Measurements from ENCODE around the gene TRERF1.

DNA sequence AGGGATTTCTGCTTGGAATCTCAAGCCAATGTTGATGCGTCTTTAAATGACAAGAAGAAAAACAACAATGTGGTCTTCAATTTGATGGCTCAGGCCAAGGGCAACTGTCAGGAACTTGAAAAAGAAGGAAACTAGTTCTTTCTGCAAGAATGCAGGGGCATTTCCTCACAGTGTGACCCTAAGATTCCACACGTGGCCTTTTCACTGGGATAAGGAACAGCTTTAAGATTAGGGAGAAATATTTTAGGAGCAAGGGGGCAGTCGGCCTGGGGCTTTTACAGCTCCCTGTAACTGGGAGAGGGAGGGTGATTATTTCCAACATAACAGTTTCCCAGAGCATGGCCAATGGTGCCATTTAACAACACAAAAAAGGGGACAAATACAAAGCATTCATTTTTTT is 194.7 kb downstream of the TRERF1 start:
- TF ChIP-seq, protein P1, sequence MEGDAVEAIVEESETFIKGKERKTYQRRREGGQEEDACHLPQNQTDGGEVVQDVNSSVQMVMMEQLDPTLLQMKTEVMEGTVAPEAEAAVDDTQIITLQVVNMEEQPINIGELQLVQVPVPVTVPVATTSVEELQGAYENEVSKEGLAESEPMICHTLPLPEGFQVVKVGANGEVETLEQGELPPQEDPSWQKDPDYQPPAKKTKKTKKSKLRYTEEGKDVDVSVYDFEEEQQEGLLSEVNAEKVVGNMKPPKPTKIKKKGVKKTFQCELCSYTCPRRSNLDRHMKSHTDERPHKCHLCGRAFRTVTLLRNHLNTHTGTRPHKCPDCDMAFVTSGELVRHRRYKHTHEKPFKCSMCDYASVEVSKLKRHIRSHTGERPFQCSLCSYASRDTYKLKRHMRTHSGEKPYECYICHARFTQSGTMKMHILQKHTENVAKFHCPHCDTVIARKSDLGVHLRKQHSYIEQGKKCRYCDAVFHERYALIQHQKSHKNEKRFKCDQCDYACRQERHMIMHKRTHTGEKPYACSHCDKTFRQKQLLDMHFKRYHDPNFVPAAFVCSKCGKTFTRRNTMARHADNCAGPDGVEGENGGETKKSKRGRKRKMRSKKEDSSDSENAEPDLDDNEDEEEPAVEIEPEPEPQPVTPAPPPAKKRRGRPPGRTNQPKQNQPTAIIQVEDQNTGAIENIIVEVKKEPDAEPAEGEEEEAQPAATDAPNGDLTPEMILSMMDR (conservative IDR thresholded peaks at IDR 0.05; ENCODE audit: low read depth, low read length): no peak
- TF ChIP-seq POLR2A (IDR thresholded peaks at IDR 0.05; ENCODE audit: low read depth, low read length): no peak
- TF ChIP-seq RCOR1 (IDR thresholded peaks at IDR 0.05; ENCODE audit: insufficient replicate concordance, low read length): no peak
- no peak for TF ChIP-seq CEBPB (IDR thresholded peaks at IDR 0.05; ENCODE audit: low read depth, low read length)
- TF ChIP-seq CHD1 (IDR thresholded peaks at IDR 0.05; ENCODE audit: low read depth, low read length): no peak

All from IMR-90 (cell line).